Glutamatergic neuron (in vitro differentiated cells): ENCODE measurements around the gene LRRFIP1. TPM values are rescaled to one million over a fixed set of nuclear protein-coding genes. Genes with fewer than 3 reads are reported as not detected.
"Not testable (repeated sequence)": the region's sequence is repeated elsewhere in the genome, so short reads cannot be mapped to it uniquely, and the experiment has no call there.

ENCODE experiments used
- DNase-seq: peaks from one replicate; pipeline ENCODE4 v3.0.0; 2022
- H3K27ac Mint-ChIP-seq: one replicate; pipeline ENCODE4 v1.8.0; 2020; ENCODE audit warnings: mild to moderate bottlenecking, mixed read lengths, inconsistent platforms; ENCODE audit not compliant: unreplicated experiment
- H3K27me3 Mint-ChIP-seq: one replicate; pipeline ENCODE4 v1.8.0; 2020; ENCODE audit warnings: mild to moderate bottlenecking, moderate library complexity, mixed read lengths, inconsistent platforms; ENCODE audit not compliant: unreplicated experiment
- H3K36me3 Mint-ChIP-seq: one replicate; pipeline ENCODE4 v1.8.0; 2020; ENCODE audit warnings: mild to moderate bottlenecking, mixed read lengths, inconsistent platforms; ENCODE audit not compliant: unreplicated experiment
- H3K4me1 Mint-ChIP-seq: one replicate; pipeline ENCODE4 v1.8.0; 2020; ENCODE audit warnings: mild to moderate bottlenecking, low read depth, mixed read lengths, inconsistent platforms; ENCODE audit not compliant: unreplicated experiment
- H3K4me3 Mint-ChIP-seq: one replicate; pipeline ENCODE4 v1.8.0; 2020; ENCODE audit warnings: mild to moderate bottlenecking, mixed read lengths, inconsistent platforms; ENCODE audit not compliant: unreplicated experiment
- H3K9me3 Mint-ChIP-seq: one replicate; pipeline ENCODE4 v1.8.0; 2020; ENCODE audit warnings: mild to moderate bottlenecking, moderate library complexity, mixed read lengths, inconsistent platforms; ENCODE audit not compliant: unreplicated experiment
- total RNA-seq: library from RNA; stranded (reverse); fragmentation: NEBNext Ultra II Directional; extraction: Animal tissue kit (Norgen Biotek cat#: 25700); gene quantifications from one replicate; pipeline ENCODE4 v1.2.1, GENCODE V29; 2021; ENCODE audit not compliant: unreplicated experiment
- TF ChIP-seq, protein P1 (sequence below): fragments of 200-600 bp; sonication (generic); IDR thresholded peaks from one replicate; pipeline ENCODE4 v1.5.0; 2021; ENCODE audit not compliant: partially characterized antibody, unreplicated experiment

Gene LRRFIP1
- total RNA-seq, 1 donor from 2014 or later = 112 TPM

DNA sequence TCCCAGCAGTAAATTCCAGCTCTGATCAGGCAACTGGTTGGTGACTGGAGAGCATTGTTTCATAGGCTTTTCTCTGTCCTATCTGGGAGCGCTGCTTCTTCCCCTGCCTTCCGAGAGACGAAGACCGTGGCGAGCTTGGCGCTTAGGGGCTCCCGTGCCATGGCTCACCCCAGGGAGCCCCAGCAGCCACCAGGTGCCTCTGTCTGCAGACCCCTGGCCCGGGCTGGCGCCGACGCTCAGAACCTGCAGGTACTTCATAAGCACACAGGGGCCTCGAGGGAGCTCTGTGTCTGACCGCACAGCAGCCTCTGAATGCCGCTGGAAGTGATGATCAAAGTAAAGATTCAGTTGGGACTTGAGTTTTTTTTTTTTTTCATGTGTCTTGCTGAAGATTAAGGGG is 152.1 kb downstream of the LRRFIP1 start:
- no peak overlapping the region for H3K4me3 Mint-ChIP-seq
- H3K36me3 Mint-ChIP-seq = peaks cover 4% of the 10 kb centered on the region
- H3K27ac Mint-ChIP-seq = no peak overlapping the region
- TF ChIP-seq, protein P1, sequence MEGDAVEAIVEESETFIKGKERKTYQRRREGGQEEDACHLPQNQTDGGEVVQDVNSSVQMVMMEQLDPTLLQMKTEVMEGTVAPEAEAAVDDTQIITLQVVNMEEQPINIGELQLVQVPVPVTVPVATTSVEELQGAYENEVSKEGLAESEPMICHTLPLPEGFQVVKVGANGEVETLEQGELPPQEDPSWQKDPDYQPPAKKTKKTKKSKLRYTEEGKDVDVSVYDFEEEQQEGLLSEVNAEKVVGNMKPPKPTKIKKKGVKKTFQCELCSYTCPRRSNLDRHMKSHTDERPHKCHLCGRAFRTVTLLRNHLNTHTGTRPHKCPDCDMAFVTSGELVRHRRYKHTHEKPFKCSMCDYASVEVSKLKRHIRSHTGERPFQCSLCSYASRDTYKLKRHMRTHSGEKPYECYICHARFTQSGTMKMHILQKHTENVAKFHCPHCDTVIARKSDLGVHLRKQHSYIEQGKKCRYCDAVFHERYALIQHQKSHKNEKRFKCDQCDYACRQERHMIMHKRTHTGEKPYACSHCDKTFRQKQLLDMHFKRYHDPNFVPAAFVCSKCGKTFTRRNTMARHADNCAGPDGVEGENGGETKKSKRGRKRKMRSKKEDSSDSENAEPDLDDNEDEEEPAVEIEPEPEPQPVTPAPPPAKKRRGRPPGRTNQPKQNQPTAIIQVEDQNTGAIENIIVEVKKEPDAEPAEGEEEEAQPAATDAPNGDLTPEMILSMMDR = no peak
- H3K27me3 Mint-ChIP-seq = peaks cover 8% of the 10 kb centered on the region
- H3K4me1 Mint-ChIP-seq = peaks cover 12% of the 10 kb centered on the region
- no peak for DNase-seq
- peaks cover 13% of the 10 kb centered on the region for H3K9me3 Mint-ChIP-seq

DNA sequence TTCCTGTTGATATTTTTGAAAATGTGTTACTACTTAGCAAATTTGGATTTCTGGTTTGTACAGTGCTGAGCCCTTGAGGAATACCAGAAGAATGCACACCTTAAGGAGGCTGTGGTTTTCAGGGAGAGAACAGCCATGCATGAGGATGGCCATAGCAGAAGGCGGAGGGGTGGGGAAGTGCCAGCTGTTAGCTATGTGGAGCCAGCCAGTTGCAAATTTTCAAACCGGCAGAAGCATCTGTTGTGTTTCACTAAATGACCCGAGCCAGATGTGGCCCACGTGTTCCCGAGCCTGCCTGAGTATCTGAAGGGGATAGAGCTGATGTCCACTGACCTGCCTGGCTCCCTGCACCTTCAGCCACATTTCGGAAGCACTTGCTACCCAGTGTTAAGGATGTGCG is 154.8 kb downstream of the LRRFIP1 start:
- peaks cover 22% of the 10 kb centered on the region for H3K36me3 Mint-ChIP-seq
- peak overlapping the region; percentile 62 for H3K27ac Mint-ChIP-seq
- H3K4me1 Mint-ChIP-seq = peaks cover 12% of the 10 kb centered on the region
- H3K4me3 Mint-ChIP-seq = no peak overlapping the region
- TF ChIP-seq, protein P1 = no peak
- DNase-seq = peak; percentile 35
- peaks cover 16% of the 10 kb centered on the region for H3K9me3 Mint-ChIP-seq
- H3K27me3 Mint-ChIP-seq = peaks cover 8% of the 10 kb centered on the region

DNA sequence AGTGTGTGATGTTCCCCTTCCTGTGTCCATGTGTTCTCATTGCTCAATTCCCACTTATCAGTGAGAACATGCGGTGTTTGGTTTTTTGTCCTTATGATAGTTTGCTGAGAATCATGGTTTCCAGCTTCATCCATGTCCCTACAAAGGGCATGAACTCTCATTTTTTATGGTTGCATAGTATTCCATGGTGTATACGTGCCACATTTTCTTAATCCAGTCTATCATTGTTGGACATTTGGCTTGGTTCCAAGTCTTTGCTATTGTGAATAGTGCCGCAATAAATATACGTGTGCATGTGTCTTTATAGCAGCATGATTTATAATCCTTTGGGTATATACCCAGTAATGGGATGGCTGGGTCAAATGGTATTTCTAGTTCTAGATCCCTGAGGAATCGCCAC is 156.3 kb downstream of the LRRFIP1 start:
- H3K4me1 Mint-ChIP-seq = peaks cover 12% of the 10 kb centered on the region
- H3K4me3 Mint-ChIP-seq, H3K27ac Mint-ChIP-seq, H3K27me3 Mint-ChIP-seq, DNase-seq: not testable (repeated sequence)
- peaks cover 14% of the 10 kb centered on the region for H3K9me3 Mint-ChIP-seq
- peaks cover 27% of the 10 kb centered on the region for H3K36me3 Mint-ChIP-seq

DNA sequence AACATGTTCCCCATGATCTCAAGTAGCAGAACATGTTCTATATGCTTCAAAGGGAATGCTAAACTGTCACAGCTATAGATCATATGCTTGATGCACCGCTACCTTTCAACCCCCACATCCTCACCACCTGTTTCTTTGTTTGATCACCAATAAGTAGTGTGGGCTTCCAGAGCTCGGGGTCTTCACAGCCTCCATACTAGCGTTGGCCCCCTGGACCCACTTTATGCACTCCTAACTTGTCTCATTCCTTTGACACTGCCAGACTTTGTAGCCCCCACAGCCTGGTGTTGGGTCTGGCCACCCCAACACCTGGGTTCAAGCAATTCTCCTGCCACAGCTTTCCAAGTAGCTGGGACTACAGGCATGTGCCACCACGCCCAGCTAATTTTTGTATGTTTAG is 159.5 kb downstream of the LRRFIP1 start:
- TF ChIP-seq, protein P1 = no peak
- no peak for DNase-seq
- Mint-ChIP-seq H3K27me3 (peaks cover 6% of the 10 kb centered on the region), H3K27ac (no peak overlapping the region), H3K4me1 (peaks cover 12% of the 10 kb centered on the region), H3K4me3 (no peak overlapping the region), H3K36me3 (peaks cover 23% of the 10 kb centered on the region), H3K9me3 (peaks cover 10% of the 10 kb centered on the region)

DNA sequence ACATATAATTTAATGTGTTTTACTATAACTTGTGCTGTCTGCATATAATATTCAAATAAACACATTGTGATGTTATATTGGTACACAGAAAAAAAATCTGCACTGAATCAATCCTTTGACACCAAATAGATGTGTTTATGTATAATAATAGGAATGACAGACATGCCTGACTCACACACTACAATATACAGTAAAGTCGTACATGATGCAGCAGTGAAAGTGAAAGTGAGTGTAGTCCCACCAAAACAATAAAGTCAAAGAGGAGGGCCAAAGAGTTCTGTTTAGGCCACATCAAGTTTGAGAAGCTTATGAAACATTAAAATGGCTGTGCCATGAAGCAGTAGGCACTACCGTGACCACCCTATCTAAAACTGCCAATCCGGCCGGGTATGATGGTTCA is 163.0 kb downstream of the LRRFIP1 start:
- H3K4me1 Mint-ChIP-seq = peaks cover 4% of the 10 kb centered on the region
- peaks cover 3% of the 10 kb centered on the region for H3K9me3 Mint-ChIP-seq
- no peak overlapping the region for H3K27ac Mint-ChIP-seq
- no peak overlapping the region for H3K4me3 Mint-ChIP-seq
- DNase-seq = no peak
- peaks cover 3% of the 10 kb centered on the region for H3K27me3 Mint-ChIP-seq
- H3K36me3 Mint-ChIP-seq = peaks cover 23% of the 10 kb centered on the region
- TF ChIP-seq, protein P1 = no peak
